Left ventricle myocardium inferior (tissue), 1 donor: ENCODE measurements around the gene LEUTX. TPM values are rescaled to one million over a fixed set of nuclear protein-coding genes. Genes with fewer than 3 reads are reported as not detected.

Source experiments
- DNase-seq: peaks from one replicate; pipeline ENCODE4 v3.0.0-alpha.2; 2020
- H3K27ac ChIP-seq: fragments of 200-600 bp; replicated peaks from 2 replicates; pipeline ENCODE4 v1.8.0; 2021
- H3K27me3 ChIP-seq: fragments of 200-600 bp; 2 replicates; pipeline ENCODE4 v1.8.0; 2021; ENCODE audit warnings: low read depth
- H3K36me3 ChIP-seq: fragments of 200-600 bp; 2 replicates; pipeline ENCODE4 v1.8.0; 2021
- H3K4me1 ChIP-seq: fragments of 200-600 bp; 2 replicates; pipeline ENCODE4 v1.8.0; 2021
- H3K4me3 ChIP-seq: fragments of 200-600 bp; 2 replicates; pipeline ENCODE4 v1.8.0; 2021; ENCODE audit warnings: mild to moderate bottlenecking, moderate library complexity
- H3K9me3 ChIP-seq: fragments of 200-600 bp; replicated peaks from 2 replicates; pipeline ENCODE4 v1.8.0; 2021
- intact Hi-C: fragments of 100-400 bp; cut with micrococcal nuclease; formaldehyde crosslinking; loops from one replicate; pipeline ENCODE4 v1.11.0; 2022
- long read RNA-seq: library from polyadenylated mRNA; unstranded; transcript quantifications from one replicate; pipeline ENCODE4 v2.0.0, GENCODE V29; 2021
- total RNA-seq: library from RNA; stranded (reverse); fragmentation: NEBNext Ultra II Directional; extraction: Animal tissue kit (Norgen Biotek cat#: 25700); gene quantifications from one replicate; pipeline ENCODE4 v1.2.1, GENCODE V29; 2021
- TF ChIP-seq, protein P1 (sequence below): fragments of 200-600 bp; IDR thresholded peaks from 2 replicates; pipeline ENCODE4 v1.8.0; 2021; ENCODE audit warnings: antibody characterized with exemption, mild to moderate bottlenecking, borderline replicate concordance
- donor health status: DM: no; HTN: yes; CAD: no; lungs with severe emphysema.

The LEUTX gene
- not detected for total RNA-seq
- long read RNA-seq, result 0 reads

- no peak within 1 kb of the TSS for H3K27ac ChIP-seq
- TF ChIP-seq, protein P1, sequence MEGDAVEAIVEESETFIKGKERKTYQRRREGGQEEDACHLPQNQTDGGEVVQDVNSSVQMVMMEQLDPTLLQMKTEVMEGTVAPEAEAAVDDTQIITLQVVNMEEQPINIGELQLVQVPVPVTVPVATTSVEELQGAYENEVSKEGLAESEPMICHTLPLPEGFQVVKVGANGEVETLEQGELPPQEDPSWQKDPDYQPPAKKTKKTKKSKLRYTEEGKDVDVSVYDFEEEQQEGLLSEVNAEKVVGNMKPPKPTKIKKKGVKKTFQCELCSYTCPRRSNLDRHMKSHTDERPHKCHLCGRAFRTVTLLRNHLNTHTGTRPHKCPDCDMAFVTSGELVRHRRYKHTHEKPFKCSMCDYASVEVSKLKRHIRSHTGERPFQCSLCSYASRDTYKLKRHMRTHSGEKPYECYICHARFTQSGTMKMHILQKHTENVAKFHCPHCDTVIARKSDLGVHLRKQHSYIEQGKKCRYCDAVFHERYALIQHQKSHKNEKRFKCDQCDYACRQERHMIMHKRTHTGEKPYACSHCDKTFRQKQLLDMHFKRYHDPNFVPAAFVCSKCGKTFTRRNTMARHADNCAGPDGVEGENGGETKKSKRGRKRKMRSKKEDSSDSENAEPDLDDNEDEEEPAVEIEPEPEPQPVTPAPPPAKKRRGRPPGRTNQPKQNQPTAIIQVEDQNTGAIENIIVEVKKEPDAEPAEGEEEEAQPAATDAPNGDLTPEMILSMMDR, result no peak
- H3K36me3 ChIP-seq, result no peaks in the 10 kb centered on the region
- no peaks in the 10 kb centered on the region for H3K9me3 ChIP-seq
- intact Hi-C loops, result no loop called here
- no peaks in the 10 kb centered on the region for H3K4me1 ChIP-seq
- no peak for DNase-seq
- H3K4me3 ChIP-seq, result no peak within 1 kb of the TSS
- peaks cover 34% of the 10 kb centered on the region for H3K27me3 ChIP-seq
Observed at GRCh38 chr19:39778763-39779162, at the start of gene LEUTX. TSS of gene LEUTX (plus strand) at chr19:39778854. CDS start at chr19:39778921, 67 bp downstream.

GRCh38 chr19:39729594-39729993, 49.1 kb upstream of the LEUTX start:
- Histone ChIP-seq H3K9me3 (no peaks in the 10 kb centered on the region), H3K27me3 (peaks cover 44% of the 10 kb centered on the region), H3K4me3 (no peak overlapping the region), H3K4me1 (no peaks in the 10 kb centered on the region), H3K27ac (no peak overlapping the region), H3K36me3 (no peaks in the 10 kb centered on the region)
- intact Hi-C loops, result no loop called here
- TF ChIP-seq, protein P1, result no peak
- no peak for DNase-seq

DNA sequence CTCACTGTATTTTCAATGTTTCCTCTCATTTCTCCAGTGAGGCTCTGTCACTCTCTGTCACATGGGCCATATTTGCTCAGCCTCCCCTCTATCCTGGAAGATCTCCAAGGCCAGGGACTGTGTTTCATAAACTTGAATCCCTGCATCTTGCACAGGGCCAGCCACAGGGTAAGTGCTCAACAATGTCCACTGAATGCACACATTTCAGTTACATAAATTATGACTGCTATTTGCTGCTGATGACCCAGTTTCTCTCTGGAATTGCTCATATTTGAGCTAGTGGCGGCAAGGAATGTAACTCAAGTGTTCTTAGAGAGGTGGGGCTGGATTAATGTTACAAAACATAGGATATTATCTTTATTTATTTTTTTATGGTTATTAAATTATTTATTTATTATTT, 47.0 kb upstream of the LEUTX start:
- no peak overlapping the region for H3K27ac ChIP-seq
- H3K27me3 ChIP-seq, result peaks cover 38% of the 10 kb centered on the region
- no peak overlapping the region for H3K4me3 ChIP-seq
- no peaks in the 10 kb centered on the region for H3K9me3 ChIP-seq
- H3K4me1 ChIP-seq, result no peaks in the 10 kb centered on the region
- no peak for DNase-seq
- TF ChIP-seq, protein P1, result no peak
- H3K36me3 ChIP-seq, result no peaks in the 10 kb centered on the region
- intact Hi-C loops, result no loop called here

GRCh38 chr19:39733841-39734240, 44.8 kb upstream of the LEUTX start:
- no peak overlapping the region for H3K4me3 ChIP-seq
- intact Hi-C loops, result no loop called here
- H3K4me1 ChIP-seq, result no peaks in the 10 kb centered on the region
- no peaks in the 10 kb centered on the region for H3K36me3 ChIP-seq
- no peak for DNase-seq
- H3K9me3 ChIP-seq, result no peaks in the 10 kb centered on the region
- TF ChIP-seq, protein P1, result no peak
- H3K27me3 ChIP-seq, result peaks cover 41% of the 10 kb centered on the region
- H3K27ac ChIP-seq, result no peak overlapping the region

DNA sequence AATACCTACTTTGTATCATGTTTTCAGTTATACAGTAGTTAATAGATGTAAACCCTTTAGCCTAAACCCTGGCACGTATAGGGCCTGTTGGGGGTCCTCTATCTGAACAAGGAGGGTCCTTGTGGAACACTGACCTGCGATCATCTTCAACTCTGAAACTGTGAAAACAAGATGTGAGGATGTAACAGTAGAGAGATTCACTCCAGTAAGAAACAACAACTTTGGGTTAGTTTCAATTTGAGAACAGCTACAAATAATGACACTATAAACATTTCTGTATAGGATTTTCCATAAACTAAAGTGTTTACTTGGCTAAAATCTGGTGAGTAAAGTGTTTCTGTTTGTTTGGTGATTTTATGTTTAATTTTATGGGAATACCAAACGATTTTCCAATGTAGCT, 43.0 kb upstream of the LEUTX start:
- H3K9me3 ChIP-seq, result no peaks in the 10 kb centered on the region
- H3K27me3 ChIP-seq, result peaks cover 41% of the 10 kb centered on the region
- TF ChIP-seq, protein P1, result no peak
- H3K36me3 ChIP-seq, result no peaks in the 10 kb centered on the region
- no peak for DNase-seq
- no peak overlapping the region for H3K4me3 ChIP-seq
- no peaks in the 10 kb centered on the region for H3K4me1 ChIP-seq
- H3K27ac ChIP-seq, result no peak overlapping the region
- intact Hi-C loops, result no loop called here

DNA sequence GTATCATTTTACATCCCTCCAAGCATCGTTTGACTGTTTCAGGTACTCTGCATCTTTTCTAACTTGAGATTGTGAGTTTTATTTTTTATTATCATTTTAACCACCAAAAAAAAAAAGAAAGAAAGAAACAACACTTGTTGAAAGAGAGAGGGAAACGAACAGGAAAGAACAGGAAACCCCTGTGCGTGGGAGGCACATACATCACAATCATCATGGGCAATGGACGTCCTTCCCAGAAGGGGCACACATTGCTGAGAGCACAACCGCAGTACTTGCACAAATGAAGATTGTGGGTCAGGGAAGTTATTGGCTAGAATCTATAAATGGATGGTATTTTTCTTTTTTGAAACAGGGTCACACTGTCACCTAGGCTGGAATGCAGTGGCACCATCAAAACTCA, 42.6 kb upstream of the LEUTX start:
- no peak for DNase-seq

More for the DNA sequence above, 42.6 kb upstream of the LEUTX start:
- no peaks in the 10 kb centered on the region for H3K4me1 ChIP-seq
- no peak overlapping the region for H3K4me3 ChIP-seq
- TF ChIP-seq, protein P1, result no peak
- H3K27me3 ChIP-seq, result peaks cover 44% of the 10 kb centered on the region
- no peaks in the 10 kb centered on the region for H3K9me3 ChIP-seq
- H3K27ac ChIP-seq, result no peak overlapping the region
- no peaks in the 10 kb centered on the region for H3K36me3 ChIP-seq
- intact Hi-C loops, result no loop called here
